ENCODE measurements around the gene NRL. TPM values are rescaled to one million over a fixed set of nuclear protein-coding genes. Genes with fewer than 3 reads are reported as not detected.

Gene NRL
- total RNA-seq, 1 experiment from 2014 or later: 1.3 TPM

GRCh38 chr14:24095271-24096068, 19.3 kb downstream of the NRL start (continued):
- TF ChIP-seq JAZF1 (CRISPR knock-in tag; IDR thresholded peaks at IDR 0.05) (no peak), GABPB1 (CRISPR knock-in tag; IDR thresholded peaks at IDR 0.05) (peak; percentile 96)

GRCh38 chr14:24094841-24095270, 19.9 kb downstream of the NRL start:
- peaks cover 16% of the 10 kb centered on the region for H3K36me3 Mint-ChIP-seq
- no peak for DNase-seq (ENCODE audit: low spot score)
- POLR2A ChIA-PET: interaction anchor here (0.6 to 6.5 kb wide), 12 partner anchors 9 to 119 kb away, joined by 3 to 67 read pairs (median 13); partner anchors contain the start of genes CARMIL3, CHMP4A, DCAF11 and EMC9
- ATAC-seq: no peak
- peak overlapping the region; percentile 97 for H3K27ac Mint-ChIP-seq
- no peaks in the 10 kb centered on the region for H3K9me3 Mint-ChIP-seq
- peaks cover 10% of the 10 kb centered on the region for H3K27me3 Mint-ChIP-seq (ENCODE audit: low read depth)
- peak overlapping the region; percentile 98 for H3K4me3 Mint-ChIP-seq
- H3K4me1 Mint-ChIP-seq: peaks cover 27% of the 10 kb centered on the region
- TF ChIP-seq TEAD1 (CRISPR knock-in tag; IDR thresholded peaks at IDR 0.05) (no peak), EMX1 (CRISPR knock-in tag; IDR thresholded peaks at IDR 0.05) (0 out of 2 replicates have a peak, but pooled peaks have one; percentile 9)
- CTCF ChIA-PET: interaction anchor here (0.9 to 11.7 kb wide), 12 partner anchors 14 to 613 kb away, joined by 3 to 320 read pairs (median 6); partner anchors contain the start of genes CARMIL3, DCAF11, NRL and PSME1

- H3K36me3 Mint-ChIP-seq: peaks cover 11% of the 10 kb centered on the region
- POLR2A ChIA-PET: interaction anchor here (0.6 to 6.5 kb wide), 20 partner anchors 9 to 148 kb away, joined by 3 to 67 read pairs (median 6); partner anchors contain the start of genes CARMIL3, CHMP4A, DCAF11 and EMC9
- H3K4me1 Mint-ChIP-seq: peaks cover 32% of the 10 kb centered on the region
- H3K27me3 Mint-ChIP-seq (ENCODE audit: low read depth): peaks cover 10% of the 10 kb centered on the region
- no peaks in the 10 kb centered on the region for H3K9me3 Mint-ChIP-seq
- DNase-seq (ENCODE audit: low spot score) (peak; percentile 98), ATAC-seq (peak; percentile 93)
- H3K27ac Mint-ChIP-seq: peak within 1 kb of the TSS; percentile 98
- peak within 1 kb of the TSS; percentile 98 for H3K4me3 Mint-ChIP-seq
- CTCF ChIA-PET: interaction anchor here (0.5 to 11.7 kb wide), 28 partner anchors 11 to 1299 kb away, joined by 3 to 320 read pairs (median 4); partner anchors contain the start of genes AP1G2, CARMIL3, DCAF11 and EMC9
- no peak for TF ChIP-seq ESRRA (CRISPR knock-in tag; IDR thresholded peaks at IDR 0.05; ENCODE audit: borderline replicate concordance)
- TF ChIP-seq FOXJ3 (CRISPR knock-in tag; IDR thresholded peaks at IDR 0.05; ENCODE audit: borderline replicate concordance): no peak
- no peak for TF ChIP-seq ATF2 (CRISPR knock-in tag; IDR thresholded peaks at IDR 0.05; ENCODE audit: borderline replicate concordance, low read depth)
- 0 out of 2 replicates have a peak, but pooled peaks have one; percentile 76 for TF ChIP-seq AFF4 (CRISPR knock-in tag; IDR thresholded peaks at IDR 0.05; ENCODE audit: borderline replicate concordance)
- peak; percentile 4 for TF ChIP-seq USF2 (CRISPR knock-in tag; IDR thresholded peaks at IDR 0.05)
- no peak; the same call in 1 of the 2 replicates for TF ChIP-seq ZNF138 (CRISPR knock-in tag; conservative IDR thresholded peaks at IDR 0.05)
- no peak for TF ChIP-seq CTCF (IDR thresholded peaks at IDR 0.05)
- TF ChIP-seq GTF2I (CRISPR knock-in tag; conservative IDR thresholded peaks at IDR 0.05): no peak
- peak; percentile 85; the same call in 1 of the 2 replicates for TF ChIP-seq PRDM15 (CRISPR knock-in tag; IDR thresholded peaks at IDR 0.05)
- peak; percentile 91 for TF ChIP-seq E2F4 (CRISPR knock-in tag; IDR thresholded peaks at IDR 0.05; ENCODE audit: borderline replicate concordance, low read depth)
- TF ChIP-seq SMAD4 (CRISPR knock-in tag; IDR thresholded peaks at IDR 0.05): 0 out of 2 replicates have a peak, but pooled peaks have one; percentile 57
These were observed 20.6 kb downstream of the NRL start, which contains the start of gene PCK2 for GRCh38 chr14:24093901-24094840. Gene PCK2 (plus strand): TSS chr14:24094311. CDS start chr14:24094406, 95 bp downstream.
